ENCODE results near the gene HIVEP3.

DNA sequence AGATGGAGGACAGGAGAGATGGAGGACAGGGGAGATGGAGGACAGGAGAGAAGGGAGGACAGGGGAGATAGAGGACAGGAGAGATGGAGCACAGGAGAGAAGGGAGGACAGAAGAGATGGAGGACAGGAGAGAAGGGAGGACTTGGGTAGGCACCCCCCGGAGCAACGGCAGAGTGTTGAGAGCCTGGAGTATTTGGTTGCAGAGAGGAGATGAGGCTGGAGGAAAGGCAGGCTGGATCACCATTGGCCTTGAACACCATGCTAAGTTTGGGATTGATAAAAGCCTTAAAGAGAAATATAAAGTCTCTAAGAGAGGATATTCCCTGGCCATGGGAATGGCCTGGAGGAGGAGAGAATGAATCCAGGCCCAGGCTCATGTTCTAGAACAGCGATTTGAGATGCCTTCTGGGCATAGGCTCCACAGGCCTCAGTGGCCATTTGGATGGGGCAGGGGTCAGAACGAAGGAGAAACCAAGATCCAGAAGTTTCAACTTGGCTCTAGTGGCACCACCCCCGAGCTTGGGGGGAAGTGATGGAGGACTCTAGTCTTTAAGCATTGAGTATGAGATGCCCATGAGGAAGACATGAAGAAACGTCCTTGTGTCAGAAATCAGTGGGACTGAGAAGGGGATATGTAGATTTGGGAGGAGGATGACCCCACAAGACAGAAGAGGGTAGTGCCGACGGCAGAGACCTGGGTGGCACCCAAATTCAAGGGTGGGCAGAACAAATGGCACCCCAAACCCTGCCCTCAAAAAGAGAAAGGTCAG is 386.3 kb downstream of the HIVEP3 start:
- TF ChIP-seq, protein P1, sequence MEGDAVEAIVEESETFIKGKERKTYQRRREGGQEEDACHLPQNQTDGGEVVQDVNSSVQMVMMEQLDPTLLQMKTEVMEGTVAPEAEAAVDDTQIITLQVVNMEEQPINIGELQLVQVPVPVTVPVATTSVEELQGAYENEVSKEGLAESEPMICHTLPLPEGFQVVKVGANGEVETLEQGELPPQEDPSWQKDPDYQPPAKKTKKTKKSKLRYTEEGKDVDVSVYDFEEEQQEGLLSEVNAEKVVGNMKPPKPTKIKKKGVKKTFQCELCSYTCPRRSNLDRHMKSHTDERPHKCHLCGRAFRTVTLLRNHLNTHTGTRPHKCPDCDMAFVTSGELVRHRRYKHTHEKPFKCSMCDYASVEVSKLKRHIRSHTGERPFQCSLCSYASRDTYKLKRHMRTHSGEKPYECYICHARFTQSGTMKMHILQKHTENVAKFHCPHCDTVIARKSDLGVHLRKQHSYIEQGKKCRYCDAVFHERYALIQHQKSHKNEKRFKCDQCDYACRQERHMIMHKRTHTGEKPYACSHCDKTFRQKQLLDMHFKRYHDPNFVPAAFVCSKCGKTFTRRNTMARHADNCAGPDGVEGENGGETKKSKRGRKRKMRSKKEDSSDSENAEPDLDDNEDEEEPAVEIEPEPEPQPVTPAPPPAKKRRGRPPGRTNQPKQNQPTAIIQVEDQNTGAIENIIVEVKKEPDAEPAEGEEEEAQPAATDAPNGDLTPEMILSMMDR (IDR thresholded peaks at IDR 0.05) = no peak
- TF ChIP-seq POLR2A (IDR thresholded peaks at IDR 0.05) = no peak

All from tibial nerve (tissue), 3 donors.